Left renal pelvis (tissue), 4 donors: ENCODE measurements around the gene TREM1. TPM values are rescaled to one million over a fixed set of nuclear protein-coding genes. Genes with fewer than 3 reads are reported as not detected.
"Not testable (repeated sequence)": the region's sequence is repeated elsewhere in the genome, so short reads cannot be mapped to it uniquely, and the experiment has no call there.

ENCODE experiments used
- DNase-seq, 4 donors: peaks; one replicate each; pipeline ENCODE4 v3.0.0-alpha.2; 2013; ENCODE audit warnings: low read depth in 4 of 4, low spot score in 3 of 4
- polyA plus RNA-seq, 4 donors: library from polyadenylated mRNA; unstranded; fragments of 120-200 nt; gene quantifications; one replicate each; pipeline ENCODE4 v1.2.1, GENCODE V29; 2013; ENCODE audit not compliant: insufficient read length in 4 of 4

TREM1 gene
- polyA plus RNA-seq, 4 donors: 0.29 to 1.3 (median 0.34) TPM; not detected in 1

GRCh38 chr6:41266541-41266940 is 19.9 kb downstream of the TREM1 start:
- no peak for DNase-seq

DNA sequence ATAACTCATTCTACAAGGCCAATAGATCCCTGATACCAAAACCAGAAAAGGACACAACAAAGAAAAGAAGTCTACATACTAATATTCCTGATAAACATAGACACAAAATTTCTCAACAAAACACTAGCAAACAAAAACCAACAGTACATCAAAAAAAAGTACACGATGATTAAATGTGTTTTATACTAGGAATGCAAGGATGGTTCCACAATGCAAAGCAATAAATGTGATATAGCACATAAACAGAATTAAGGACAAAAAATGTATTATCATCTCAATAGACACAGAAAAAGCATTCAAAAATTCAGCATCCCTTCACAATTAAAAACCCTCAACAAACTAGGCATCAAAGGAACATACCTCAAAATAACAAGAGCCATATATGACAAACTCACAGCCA is 23.2 kb downstream of the TREM1 start:
- no peak for DNase-seq

GRCh38 chr6:41262401-41262800 is 24.1 kb downstream of the TREM1 start:
- no peak for DNase-seq

GRCh38 chr6:41258196-41258493 is 28.3 kb downstream of the TREM1 start:
- DNase-seq: no peak

- DNase-seq: peak; percentile 70 to 82 (median 76)
These were observed 28.9 kb downstream of the TREM1 start for GRCh38 chr6:41257369-41258195.

DNA sequence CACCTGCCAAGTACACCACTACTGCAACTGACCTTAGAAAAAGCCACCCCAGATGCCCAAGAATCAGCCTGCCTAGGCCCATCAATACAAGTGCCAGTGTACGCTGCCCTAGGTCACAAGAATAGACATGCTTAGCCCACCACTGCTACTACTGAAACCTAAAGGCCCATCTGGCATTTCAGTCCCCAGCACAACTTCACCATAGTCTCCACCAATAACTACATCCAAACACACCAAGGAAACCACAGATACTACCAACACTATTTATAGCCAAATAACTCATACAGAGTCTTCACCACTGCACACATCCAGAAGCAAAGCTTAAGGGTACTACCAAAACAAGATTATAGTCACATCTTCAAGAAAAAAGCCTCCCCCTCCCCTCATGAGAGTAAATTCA is 30.1 kb downstream of the TREM1 start:
- no peak for DNase-seq

GRCh38 chr6:41255638-41256246 is 30.7 kb downstream of the TREM1 start:
- no peak for DNase-seq

DNA sequence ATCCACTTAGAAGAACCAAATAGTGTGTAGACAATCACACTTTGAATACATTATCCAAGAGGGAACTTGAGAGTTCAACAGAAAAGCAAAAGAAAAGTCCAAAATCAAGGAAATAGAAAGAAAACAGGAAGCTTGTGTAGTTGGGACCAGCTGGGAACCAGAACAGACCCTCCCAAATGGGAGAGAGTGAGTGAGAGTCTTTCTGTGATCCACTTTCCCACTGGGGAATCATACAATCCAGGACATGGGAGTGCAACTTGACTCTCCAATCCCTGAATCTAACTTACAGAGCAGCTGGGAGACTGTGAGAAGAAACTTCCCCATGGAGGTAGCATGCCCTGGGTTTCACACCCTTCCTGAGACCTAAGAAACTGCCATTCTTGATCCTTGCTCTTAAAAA is 31.4 kb downstream of the TREM1 start:
- no peak for DNase-seq

GRCh38 chr6:41252401-41253169 is 33.9 kb downstream of the TREM1 start:
- no peak for DNase-seq

DNA sequence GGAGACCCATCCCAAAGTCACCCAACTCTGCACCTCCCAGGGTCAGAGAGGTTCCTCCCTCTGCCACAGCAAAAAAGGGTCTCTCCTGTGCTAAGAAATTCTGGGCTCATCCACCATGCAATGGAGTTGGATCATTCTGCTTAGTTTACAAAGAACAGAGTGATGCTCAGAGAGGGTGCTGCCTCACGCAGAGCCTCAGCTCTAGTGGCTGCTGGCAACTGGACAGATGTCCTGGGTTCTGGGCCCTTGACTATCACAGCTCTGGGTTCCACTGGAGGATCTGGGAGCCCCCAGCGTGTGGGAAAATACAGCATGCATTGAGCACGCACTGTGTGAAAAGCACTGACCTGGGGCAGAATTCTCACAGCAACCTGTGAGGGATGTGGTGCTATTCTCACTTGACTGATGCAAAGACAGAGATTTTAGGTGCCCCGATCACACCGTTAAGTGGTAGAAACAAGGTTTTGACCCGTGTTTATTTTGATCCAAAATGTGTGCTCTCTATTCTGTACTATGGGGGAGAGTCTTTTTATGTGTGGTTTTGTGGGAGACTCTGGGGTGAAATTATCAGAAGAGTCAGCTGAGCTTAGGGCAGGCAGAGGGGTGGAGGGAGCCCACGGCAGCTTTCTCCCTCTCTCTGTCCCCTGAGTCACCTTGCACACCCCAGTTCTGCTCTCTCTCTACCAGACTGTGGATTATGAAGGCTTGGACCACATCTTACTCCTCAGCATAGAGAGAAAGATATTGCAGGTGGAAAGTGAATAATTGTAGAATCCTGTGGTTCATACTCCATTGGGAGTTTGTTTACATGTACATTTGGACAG is 38.4 kb downstream of the TREM1 start:
- DNase-seq: no peak

GRCh38 chr6:41247288-41247865 is 39.1 kb downstream of the TREM1 start:
- DNase-seq: no peak

DNA sequence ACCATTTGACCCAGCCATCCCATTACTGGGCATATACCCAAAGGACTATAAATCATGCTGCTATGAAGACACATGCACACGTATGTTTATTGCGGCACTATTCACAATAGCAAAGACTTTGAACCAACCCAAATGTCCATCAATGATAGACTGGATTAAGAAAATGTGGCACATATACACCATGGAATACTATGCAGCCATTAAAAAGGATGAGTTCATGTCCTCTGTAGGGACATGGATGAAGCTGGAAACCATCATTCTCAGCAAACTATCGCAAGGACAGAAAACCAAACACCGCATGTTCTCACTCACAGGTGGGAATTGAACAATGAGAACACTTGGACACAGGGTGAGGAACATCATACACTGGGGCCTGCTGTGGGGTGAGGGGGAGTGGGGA is 40.0 kb downstream of the TREM1 start:
- not testable (repeated sequence) for DNase-seq

DNA sequence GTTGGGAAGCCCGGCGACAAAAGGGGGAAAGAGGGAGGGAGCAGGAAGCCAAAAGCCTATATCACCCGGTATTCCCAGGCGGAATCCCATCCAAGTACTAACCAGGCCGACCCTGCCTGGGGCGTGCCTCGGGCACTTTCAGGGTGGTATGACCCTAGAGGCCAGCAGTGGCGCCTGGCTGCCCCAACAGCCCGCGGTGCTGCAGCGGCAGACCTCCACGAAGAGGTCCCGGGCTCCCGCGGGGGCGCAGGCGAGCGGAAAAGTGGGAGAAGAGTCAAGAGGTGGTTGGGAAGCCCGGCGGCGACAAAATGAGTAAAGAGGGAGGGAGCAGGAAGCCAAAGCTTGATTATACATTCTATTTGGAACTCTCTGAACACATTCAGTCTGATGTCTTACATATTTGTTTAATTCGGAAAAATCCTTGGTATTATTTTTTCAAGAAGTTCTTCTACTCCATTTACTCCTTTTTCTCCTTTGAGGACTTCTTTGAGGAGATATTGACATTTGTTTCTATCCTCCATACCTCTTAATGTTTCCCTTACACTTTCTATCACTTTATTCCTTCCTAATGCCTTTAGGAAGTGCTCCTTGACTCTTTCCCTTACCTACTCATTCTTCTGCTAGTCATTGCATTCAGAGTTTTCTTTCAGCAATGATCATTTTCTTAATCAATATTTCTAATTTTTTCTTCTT is 46.9 kb downstream of the TREM1 start:
- no peak for DNase-seq

GRCh38 chr6:41237128-41237527 is 49.4 kb downstream of the TREM1 start:
- DNase-seq: no peak

DNA sequence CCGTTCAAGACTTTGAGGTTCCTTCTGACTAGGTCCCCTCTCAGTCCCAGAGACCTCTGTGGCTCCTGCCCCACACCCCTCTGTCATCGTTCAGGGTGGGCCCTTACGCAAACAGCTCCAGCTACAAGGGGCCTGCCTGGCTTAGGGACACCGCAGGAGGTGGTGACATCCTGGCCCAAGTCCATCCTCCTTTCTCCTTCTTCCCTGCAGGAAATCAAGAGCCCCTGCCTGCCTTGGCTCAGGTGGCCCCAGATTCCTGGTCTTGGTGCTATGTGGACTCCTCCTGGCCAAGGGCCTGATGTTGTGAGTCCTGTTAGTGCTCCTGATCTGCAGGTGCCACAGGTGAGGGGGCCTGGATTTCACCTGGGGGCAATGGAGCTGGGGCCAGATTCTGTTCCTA is 50.2 kb downstream of the TREM1 start:
- DNase-seq: no peak

GRCh38 chr6:41232667-41233066 is 53.8 kb downstream of the TREM1 start:
- DNase-seq: no peak

DNA sequence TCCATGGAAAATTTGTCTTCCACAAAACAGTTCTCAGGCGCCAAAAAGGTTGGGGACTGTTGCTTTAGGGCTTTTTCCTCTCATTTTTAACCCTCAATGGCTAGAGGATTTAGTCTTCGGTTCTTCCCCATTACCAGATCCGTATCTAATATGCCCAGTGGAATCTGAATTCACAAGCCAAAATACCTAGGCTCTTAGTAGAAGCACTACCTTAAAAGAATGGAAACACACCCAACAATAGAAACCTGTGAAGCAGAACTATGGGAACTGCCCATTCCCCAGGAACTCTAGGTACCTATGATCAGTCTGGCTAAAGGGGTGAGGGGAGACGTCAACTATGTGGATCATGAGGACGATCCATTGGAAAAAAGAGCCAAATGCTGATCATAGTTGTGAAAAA is 55.2 kb downstream of the TREM1 start:
- no peak for DNase-seq

DNA sequence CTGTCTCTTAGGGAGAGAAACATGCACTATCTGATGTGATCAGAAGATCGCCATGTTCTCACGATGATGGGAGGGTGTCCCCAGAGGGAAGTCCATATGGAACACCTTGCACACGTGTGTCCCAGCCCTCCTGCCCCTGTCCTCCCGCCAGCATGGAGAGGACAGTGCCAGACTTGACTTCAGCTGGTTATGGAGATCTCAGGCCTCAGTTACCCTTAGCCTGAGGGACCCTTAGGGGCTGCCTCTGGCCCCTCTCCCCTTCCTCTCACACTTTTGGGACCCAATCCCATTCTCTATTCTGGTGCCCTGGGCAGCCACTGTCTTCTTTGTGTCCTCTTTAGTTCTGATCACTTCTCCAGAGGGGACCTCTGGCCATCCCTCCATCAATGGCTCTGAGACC is 56.8 kb downstream of the TREM1 start:
- DNase-seq: no peak

DNA sequence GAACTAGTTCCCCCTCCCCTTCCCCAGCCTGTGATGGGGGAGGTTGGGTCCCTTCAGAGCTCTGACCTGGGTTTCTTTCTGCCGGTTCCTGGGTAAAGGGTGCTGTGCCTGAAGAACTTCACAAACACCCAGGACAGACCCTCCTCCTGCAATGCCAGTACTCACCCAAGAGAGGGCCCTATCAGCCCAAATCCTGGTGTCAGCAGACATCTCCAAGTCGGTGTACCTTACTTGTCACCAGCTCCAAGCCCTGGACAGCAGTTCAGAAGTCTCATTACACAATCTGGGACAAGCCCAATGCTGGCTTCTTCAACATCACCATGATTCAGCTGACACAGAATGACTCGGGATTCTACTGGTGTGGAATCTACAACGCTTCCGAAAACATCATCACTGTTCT is 57.9 kb downstream of the TREM1 start:
- DNase-seq: no peak

DNA sequence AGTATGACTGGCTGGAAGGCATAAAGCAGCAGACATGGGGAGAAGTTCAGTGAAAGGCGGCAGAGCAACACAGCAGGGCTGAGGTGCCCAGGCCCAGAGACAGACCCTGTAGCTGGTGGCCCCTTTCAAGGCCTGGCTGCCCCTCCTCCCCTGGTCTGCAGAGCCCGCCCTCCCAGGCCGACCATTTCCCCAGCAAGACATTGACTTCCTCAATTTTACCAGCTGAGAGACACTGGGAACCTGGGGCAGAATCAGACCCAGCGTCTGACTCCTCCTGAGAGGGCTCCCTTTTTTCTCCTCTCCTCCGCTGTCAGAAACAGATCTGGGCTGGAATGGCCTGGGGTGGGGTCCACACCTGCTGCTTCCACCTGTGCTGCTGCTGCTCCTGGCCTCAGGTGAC is 58.4 kb downstream of the TREM1 start, which contains the start of gene TREML4:
Gene TREML4, plus strand, starts transcription at position 254 of the 400 bp plus-strand sequence. Its CDS starts 79 bp downstream, at position 333.
- DNase-seq: no peak
